ENCODE data around the gene PFAS.

The PFAS gene

DNA sequence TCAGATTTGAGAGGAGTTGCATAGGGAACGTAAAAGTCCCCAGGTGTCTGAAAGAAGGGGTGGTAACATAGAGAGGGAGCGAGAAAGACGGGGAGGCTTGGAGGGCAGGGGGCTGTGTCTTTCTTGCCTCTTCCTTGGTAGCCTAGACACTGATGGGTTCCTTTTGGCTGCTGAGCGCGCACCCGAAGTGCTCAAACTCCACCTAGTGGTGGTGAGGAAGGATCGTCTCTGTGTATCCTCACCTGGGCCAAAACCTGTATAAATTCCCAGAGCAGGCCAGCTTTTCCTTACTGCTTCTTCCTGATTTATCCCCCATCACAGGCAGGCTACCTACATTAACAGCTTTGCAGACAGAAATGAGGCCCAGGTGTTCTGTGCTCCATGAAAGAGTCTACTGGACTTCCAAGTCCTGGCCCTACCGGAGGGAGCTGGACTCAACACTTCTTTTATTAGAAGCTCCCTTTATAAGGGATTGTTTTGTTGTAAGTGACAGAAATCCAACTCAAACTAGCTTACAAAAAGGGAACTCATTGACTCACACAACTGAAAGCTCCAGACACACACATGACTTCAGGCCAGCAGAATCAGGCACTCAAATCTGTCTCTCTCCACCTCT, 51.6 kb downstream of the PFAS start:
- Mint-ChIP-seq H3K27me3 (no peaks in the 10 kb centered on the region), H3K9me3 (no peaks in the 10 kb centered on the region), H3K36me3 (no peaks in the 10 kb centered on the region), H3K4me1 (peaks cover 17% of the 10 kb centered on the region), H3K27ac (no peak overlapping the region), H3K4me3 (no peak overlapping the region)
- peak; percentile 93 for ATAC-seq

- no peak overlapping the region for H3K27ac Mint-ChIP-seq
- peaks cover 8% of the 10 kb centered on the region for H3K4me1 Mint-ChIP-seq
- no peak overlapping the region for H3K4me3 Mint-ChIP-seq
- H3K9me3 Mint-ChIP-seq = no peaks in the 10 kb centered on the region
- H3K36me3 Mint-ChIP-seq = no peaks in the 10 kb centered on the region
- peaks cover 57% of the 10 kb centered on the region for H3K27me3 Mint-ChIP-seq
- ATAC-seq = no peak
Observed at GRCh38 chr17:8310601-8311123, 61.6 kb downstream of the PFAS start.

- no peak overlapping the region for H3K4me3 Mint-ChIP-seq
- no peak overlapping the region for H3K27ac Mint-ChIP-seq
- no peak for ATAC-seq
- peaks cover 8% of the 10 kb centered on the region for H3K4me1 Mint-ChIP-seq
- no peaks in the 10 kb centered on the region for H3K36me3 Mint-ChIP-seq
- no peaks in the 10 kb centered on the region for H3K9me3 Mint-ChIP-seq
- peaks cover 63% of the 10 kb centered on the region for H3K27me3 Mint-ChIP-seq
Observed at GRCh38 chr17:8311131-8311790, 62.2 kb downstream of the PFAS start.

DNA sequence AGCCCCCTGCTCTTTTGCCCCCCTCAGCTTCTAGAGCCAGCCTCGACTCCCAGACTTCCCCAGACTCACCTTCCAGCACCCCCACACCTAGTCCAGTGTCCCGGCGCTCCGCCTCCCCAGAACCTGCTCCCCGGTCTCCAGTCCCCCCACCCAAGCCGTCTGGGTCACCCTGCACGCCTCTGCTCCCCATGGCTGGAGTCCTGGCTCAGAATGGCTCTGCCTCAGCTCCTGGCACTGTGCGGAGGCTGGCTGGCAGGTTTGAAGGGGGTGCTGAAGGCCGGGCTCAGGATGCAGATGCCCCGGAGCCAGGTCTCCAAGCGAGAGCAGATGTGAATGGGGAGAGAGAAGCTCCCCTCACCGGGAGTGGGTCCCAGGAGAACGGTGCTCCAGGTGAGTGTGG, 63.2 kb downstream of the PFAS start:
- H3K9me3 Mint-ChIP-seq = no peaks in the 10 kb centered on the region
- no peaks in the 10 kb centered on the region for H3K36me3 Mint-ChIP-seq
- H3K27me3 Mint-ChIP-seq = peaks cover 69% of the 10 kb centered on the region
- no peak overlapping the region for H3K4me3 Mint-ChIP-seq
- no peak for ATAC-seq
- no peak overlapping the region for H3K27ac Mint-ChIP-seq
- H3K4me1 Mint-ChIP-seq = peaks cover 8% of the 10 kb centered on the region

- H3K9me3 Mint-ChIP-seq = no peaks in the 10 kb centered on the region
- H3K4me3 Mint-ChIP-seq = no peak overlapping the region
- H3K27me3 Mint-ChIP-seq = peaks cover 70% of the 10 kb centered on the region
- no peak for ATAC-seq
- H3K36me3 Mint-ChIP-seq = no peaks in the 10 kb centered on the region
- H3K27ac Mint-ChIP-seq = no peak overlapping the region
- peaks cover 8% of the 10 kb centered on the region for H3K4me1 Mint-ChIP-seq
Observed at GRCh38 chr17:8312726-8313600, 63.9 kb downstream of the PFAS start.

GRCh38 chr17:8314797-8315763, 66.0 kb downstream of the PFAS start:
- ATAC-seq = no peak
- Mint-ChIP-seq H3K27me3 (peaks cover 90% of the 10 kb centered on the region), H3K27ac (no peak overlapping the region), H3K4me1 (peaks cover 8% of the 10 kb centered on the region), H3K9me3 (no peaks in the 10 kb centered on the region), H3K36me3 (no peaks in the 10 kb centered on the region), H3K4me3 (no peak overlapping the region)

DNA sequence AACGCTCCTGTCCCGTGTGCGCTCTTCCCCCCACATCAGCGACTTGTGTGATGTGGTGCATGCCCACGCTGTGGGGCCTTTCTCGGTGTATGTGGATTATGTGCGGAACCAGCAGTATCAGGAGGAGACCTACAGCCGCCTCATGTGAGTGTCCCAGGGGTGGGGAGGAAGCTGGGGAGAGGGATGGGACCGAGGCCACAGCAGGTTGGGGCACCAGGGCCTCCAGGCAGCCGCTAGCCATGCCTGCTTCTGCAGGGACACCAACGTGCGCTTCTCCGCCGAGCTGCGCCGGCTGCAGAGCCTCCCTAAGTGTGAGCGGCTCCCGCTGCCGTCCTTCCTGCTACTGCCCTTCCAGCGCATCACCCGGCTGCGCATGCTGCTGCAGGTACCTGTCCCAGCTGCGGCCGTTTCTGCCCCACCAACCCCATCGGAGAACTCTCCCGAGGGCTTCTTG, 66.7 kb downstream of the PFAS start:
- Mint-ChIP-seq H3K4me3 (no peak overlapping the region), H3K36me3 (no peaks in the 10 kb centered on the region), H3K9me3 (no peaks in the 10 kb centered on the region), H3K27ac (no peak overlapping the region), H3K27me3 (peaks cover 88% of the 10 kb centered on the region), H3K4me1 (peaks cover 8% of the 10 kb centered on the region)
- ATAC-seq = no peak

GRCh38 chr17:8318010-8318935, 69.2 kb downstream of the PFAS start:
- Mint-ChIP-seq H3K4me1 (no peaks in the 10 kb centered on the region), H3K36me3 (no peaks in the 10 kb centered on the region), H3K27me3 (peaks cover 79% of the 10 kb centered on the region), H3K27ac (no peak overlapping the region), H3K9me3 (no peaks in the 10 kb centered on the region), H3K4me3 (no peak overlapping the region)
- ATAC-seq = no peak

Measured in stimulated activated memory B cell treated with anti-CD40 and anti-IgM and Interleukin-4, amounts not matched to agents 10 μg/mL and 1 μg/mL and 100 μg/mL, for 72 hours (primary cell).